ENCODE data around the gene REM1.

- TF ChIP-seq CTCF (IDR thresholded peaks at IDR 0.05; ENCODE audit: low read depth, low read length, poor library complexity, severe bottlenecking): no peak
- TF ChIP-seq EZH2phosphoT487 (IDR thresholded peaks at IDR 0.05; ENCODE audit: borderline replicate concordance, low read length): no peak
Observed at GRCh38 chr20:31452575-31452974, 22.5 kb upstream of the REM1 start.

All from DOHH2 (cell line).